ENCODE results near the gene PKDREJ. TPM values are rescaled to one million over a fixed set of nuclear protein-coding genes. Genes with fewer than 3 reads are reported as not detected.
"Not testable (repeated sequence)": the region's sequence is repeated elsewhere in the genome, so short reads cannot be mapped to it uniquely, and the experiment has no call there.

PKDREJ gene
- polyA plus RNA-seq, 3 donors, result 0.03 to 0.11 (median 0.06) TPM

DNA sequence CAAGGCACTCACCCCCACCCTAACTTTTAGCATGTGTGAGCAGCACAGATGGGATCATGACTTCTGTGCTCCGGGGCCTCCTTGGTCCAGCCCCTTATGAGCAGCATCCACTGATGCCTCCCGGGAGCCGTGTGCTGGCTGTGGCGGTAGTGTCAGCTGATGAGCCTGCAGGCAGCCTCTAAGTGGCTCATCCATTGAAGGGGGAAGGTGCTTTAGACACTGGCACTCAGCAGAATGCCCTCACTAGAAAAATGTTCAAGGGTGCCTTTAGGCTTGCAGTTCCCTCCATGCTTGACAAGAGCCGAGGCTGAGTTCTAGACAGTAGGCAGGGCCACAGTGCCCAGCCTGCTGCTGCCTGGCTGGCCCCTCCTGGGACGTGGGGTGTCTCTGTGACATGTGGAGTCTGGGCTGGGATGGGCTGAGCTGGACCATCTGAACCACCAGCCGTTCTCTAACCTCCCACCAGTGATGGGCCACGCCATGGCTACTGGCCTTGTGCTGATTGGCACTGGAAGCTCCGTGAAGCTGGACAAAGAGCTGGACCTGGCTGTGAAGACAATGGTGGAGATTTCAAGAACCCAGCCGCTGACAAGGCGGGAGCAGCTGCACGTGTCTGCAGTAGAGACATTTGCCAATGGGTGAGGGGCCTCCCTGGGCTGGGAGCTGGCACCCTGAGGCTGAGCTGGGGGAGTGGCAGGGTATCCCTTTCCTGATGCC, 10.4 kb upstream of the PKDREJ start:
- 87 to 92% (median 91%) methylated on average over 12 of the region's 12 CpGs for WGBS, 3 donors
- H3K27ac ChIP-seq (ENCODE audit: low read depth, low read length), result no peak overlapping the region

DNA sequence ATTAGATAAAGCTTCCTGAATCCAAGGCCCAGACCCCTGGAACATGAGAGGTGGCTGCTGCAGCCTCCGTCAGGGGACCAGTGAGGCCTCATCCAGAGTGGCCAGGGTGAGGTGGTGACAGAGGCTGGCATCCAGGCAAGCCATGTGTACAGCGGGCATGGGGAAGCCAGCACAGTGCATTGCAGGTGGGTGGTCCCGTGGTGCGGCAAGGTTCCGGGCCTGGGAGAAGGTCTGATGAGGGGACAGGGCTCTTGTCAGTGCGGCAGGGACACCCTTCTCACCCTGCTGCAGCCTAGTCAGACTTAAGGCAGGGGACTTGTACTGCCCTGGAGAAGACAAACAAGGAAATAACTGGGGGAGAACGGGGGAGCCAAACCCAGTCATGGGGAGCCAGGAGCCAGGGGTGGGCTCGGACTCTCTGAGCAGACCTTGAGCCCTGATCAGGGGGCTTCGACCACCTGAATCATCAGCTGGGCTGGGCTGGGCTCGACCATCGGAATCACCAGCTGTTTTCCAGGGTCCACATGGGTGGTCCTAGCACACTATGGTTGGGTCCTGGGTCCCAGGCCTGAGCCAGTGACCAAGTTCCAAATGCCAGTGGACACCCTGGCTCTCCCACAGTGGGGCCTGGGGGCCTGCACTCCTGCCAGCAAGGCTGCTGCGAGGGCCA, 9.8 kb upstream of the PKDREJ start:
- 93 to 97% (median 97%) methylated on average over 10 to 12 of the region's 12 CpGs for WGBS, 3 donors
- H3K27ac ChIP-seq (ENCODE audit: low read depth, low read length), result no peak overlapping the region

DNA sequence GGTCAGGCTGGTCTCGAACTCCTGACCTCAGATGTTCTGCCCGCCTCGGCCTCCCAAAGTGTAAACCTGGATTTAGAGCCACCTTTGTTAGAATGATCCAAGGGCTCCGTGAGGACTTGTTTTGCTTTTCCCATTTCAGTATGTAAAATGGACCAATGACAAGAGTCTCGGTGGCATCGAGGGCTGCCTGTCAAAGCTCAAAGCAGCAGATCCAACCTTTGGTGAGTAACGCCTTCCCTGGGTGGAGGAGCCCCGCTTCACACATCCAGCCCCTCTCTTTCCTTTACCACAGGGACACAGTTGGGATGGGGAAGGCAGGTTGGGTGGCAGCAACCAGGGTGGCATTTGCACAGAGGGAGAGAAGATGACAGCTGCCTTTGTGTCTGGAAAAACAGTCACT, 9.1 kb upstream of the PKDREJ start:
- 93 to 99% (median 97%) methylated on average over 8 of the region's 8 CpGs for WGBS, 3 donors
- no peak overlapping the region for H3K27ac ChIP-seq (ENCODE audit: low read depth, low read length)

DNA sequence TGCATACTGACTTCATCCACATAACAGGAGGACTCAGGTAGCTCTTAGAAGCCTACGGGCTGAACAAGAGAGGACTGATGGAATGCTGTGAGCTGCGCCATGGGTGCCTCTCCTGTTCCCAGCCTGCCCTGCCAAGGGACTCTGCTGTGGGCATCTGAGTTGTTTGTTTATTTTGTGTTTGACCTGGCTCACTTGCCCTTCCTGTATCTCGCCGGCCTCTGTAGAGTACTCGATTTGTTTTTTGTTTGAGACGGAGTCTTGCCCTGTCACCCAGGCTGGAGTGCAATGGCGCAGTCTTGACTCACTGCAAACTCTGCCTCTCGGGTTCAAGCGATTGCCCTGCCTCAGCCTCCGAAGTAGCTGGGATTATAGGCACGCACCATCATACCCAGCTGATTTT, 6.4 kb upstream of the PKDREJ start:
- 47 to 86% (median 80%) methylated on average over 11 of the region's 11 CpGs for WGBS, 3 donors
- no peak overlapping the region for H3K27ac ChIP-seq (ENCODE audit: low read depth, low read length)

DNA sequence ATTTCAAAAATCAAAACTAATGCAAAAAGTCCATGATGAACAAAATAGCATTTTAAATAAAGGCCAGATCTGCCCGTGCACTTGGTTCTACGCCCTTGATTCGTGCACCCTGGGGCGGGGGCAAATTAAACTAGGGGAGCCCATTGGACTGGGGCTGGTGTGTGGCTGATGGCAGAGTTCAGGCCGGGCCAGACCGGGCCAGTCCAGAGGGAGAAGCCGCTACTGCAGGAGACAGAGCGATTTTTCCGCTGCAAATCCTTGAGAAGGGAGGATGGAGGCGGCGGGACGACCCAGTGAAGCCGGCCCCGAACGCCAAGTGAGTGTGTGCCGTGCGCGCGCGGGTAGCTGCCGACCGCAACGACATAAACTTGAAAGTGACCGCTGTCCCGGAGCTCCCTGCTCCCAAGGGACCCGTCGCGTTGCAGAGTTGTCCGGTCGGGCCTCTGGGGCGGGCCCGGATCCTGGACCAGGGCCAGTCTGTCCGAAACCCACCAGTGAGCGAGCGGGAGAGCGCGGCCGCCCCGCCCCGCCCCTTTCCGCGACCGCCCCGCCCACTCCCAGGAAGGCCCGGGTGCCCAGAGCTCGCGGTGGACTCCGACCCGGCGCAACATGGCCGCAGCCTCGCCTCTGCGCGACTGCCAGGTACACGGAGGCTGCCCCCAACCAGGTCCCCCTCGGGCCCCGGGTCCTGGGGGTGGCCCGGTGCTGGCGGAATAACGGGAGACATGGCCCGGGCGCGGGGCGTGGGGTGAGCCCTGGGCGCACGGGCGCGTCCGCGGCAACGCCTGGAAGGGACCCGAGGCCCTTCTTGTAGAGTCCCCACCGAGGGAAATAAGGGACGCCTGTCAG, 4.5 kb upstream of the PKDREJ start, which contains the start of gene TTC38:
Gene TTC38 (plus strand): TSS at position 578 of the 849 bp plus-strand sequence. CDS start 32 bp downstream, at position 610.
- no peak within 1 kb of the TSS for H3K27ac ChIP-seq (ENCODE audit: low read depth, low read length)
- WGBS, 3 donors, result 1% methylated on average over 73 to 74 of the region's 74 CpGs

DNA sequence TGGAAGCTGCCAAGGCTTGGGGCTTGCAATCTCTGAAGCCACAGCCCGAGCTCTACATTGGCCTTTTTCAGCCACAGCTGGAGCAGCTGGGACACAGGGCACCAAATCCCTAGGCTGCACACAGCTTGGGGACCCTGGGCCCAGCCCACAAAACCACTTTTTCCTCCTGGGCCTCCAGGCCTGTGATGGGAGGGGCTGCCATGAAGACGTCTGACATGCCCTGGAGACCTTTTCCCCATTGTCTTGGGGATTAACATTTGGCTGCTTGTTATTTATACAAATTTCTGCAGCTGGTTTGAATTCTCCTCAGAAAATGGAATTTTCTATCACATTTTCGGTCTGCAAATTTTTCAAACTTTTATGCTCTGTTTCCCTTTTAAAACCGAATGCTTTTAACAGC, 2.5 kb upstream of the PKDREJ start:
- 86 to 94% (median 92%) methylated on average over 4 of the region's 4 CpGs for WGBS, 3 donors
- H3K27ac ChIP-seq (ENCODE audit: low read depth, low read length), result not testable (repeated sequence)

DNA sequence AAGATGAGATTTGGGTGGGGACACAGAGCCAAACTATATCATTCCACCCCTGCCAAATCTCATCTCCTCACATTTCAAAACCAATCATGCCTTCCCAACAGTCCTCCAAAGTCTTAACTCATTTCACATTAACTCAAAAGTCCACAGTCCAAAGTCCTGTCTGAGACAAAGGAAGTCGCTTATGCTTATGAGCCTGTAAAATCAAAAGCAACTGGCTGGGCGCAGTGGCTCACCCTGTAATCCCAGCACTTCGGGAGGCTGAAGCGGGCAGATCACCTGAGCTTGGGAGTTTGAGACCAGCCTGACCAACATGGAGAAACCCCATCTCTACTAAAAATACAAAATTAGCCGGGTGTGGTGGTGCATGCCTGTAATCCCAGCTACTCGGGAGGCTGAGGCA, 1.4 kb upstream of the PKDREJ start:
- 71 to 99% (median 90%) methylated on average over 5 to 6 of the region's 6 CpGs for WGBS, 3 donors
- not testable (repeated sequence) for H3K27ac ChIP-seq (ENCODE audit: low read depth, low read length)

DNA sequence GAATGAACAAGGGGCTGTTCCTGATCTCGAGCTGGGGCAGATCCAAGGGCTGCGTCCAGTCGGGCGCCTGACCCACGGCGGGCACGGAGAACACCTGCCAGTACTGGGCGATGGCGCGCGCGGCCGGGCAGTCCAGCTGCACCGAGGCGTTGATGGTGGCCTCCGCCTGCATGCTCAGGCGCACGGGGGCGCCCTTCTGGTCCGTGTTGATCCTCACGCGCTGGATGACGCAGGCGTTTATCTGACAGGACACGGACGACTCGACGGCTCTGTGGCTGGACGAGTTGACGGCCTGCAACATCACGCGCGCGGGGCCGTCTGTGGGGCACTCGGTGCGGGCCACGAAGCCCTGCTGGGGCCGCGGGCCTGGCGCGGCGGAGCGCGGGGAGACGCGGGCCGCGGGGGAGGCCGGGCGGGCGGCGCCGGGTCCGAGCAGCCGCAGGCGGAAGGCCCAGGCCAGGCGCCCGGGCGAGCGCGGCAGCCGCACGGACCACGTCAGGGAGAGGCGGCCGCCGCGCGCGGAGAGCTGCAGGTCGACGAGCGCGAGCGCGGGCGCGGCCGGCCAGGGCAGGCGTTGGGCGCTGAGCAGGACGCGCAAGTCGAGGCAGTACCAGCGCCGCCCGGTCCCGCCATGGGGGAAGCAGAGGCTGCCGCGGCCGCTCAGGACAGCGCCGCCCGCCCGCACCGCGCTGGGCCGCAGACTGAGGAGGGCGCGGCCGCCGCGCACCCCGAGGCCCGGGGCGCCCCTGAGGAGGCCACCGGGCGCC, 511 bp downstream of the PKDREJ start:
- WGBS, 3 donors, result 10 to 11% (median 10%) methylated on average over 72 to 102 of the region's 109 CpGs
- H3K27ac ChIP-seq (ENCODE audit: low read depth, low read length), result no peak overlapping the region

DNA sequence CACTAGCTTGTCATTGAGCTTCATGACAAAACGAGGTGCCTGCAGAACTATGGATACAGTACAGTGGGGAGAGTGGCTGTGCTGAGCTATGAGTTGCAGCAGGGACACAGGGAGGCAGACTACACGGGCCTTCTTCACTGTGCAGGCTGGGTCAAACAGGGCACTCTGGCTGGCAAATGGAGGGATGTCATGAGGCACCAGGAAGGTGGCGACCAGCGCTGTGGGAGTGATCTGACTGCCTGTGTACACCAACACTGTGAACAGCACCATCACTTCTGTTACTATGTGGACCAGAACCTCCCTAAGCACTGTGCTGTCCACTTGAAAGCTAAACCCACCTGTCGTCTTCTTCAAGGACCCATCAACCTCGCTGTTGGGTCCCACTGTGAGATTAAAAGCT, 3.1 kb downstream of the PKDREJ start:
- WGBS, 3 donors, result 74 to 81% (median 80%) methylated on average over 6 of the region's 6 CpGs

DNA sequence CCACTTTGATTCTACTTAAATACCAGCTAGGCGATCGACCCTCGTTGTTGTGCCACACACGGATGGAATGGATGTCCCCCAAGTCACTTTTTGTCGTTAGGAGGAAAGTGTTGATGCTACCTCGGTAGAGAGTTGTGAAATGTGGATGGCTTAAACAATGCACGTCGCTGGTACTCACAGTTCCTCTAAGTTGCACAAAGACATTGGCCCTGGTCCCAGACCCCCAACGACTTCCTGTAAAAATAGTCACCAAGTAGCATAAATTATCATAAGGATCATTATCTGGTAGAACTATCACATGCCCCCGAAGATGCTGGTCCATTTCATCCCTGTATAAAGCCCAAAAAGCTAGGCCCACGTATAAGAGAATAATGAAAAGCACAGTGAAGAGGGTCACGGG, 3.8 kb downstream of the PKDREJ start:
- WGBS, 3 donors, result 51 to 72% (median 56%) methylated on average over 12 of the region's 12 CpGs
- no peak overlapping the region for H3K27ac ChIP-seq (ENCODE audit: low read depth, low read length)

More for the DNA sequence above, 3.1 kb downstream of the PKDREJ start:
- H3K27ac ChIP-seq (ENCODE audit: low read depth, low read length), result no peak overlapping the region

DNA sequence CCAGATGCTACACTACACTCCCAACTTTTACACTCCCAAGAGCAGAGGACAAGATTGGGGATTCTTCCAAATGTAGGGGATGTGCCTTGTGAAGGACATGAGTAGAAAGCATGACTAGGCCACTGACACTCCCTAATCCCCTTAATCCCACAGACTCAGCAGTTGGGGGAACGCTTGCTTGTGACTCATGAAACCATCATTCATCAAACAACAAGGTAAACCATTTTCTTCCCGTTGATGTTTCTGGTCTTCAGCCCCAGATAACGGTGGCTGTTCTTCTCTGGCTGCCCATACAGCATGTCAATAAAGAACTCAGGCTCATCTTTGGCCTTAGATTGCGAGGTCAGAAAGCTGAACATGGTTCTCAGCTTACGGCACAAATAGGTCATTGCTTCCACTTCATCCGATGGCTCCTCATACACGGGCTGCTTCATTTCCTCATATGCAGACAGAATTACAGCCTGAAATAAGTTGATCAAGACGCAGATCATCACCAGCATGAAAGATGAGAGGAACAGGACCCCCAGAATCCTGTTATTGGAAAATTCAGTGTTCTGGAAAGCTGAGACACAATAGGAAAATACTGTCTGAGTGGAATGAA, 6.7 kb downstream of the PKDREJ start:
- H3K27ac ChIP-seq (ENCODE audit: low read depth, low read length), result no peak overlapping the region
- 70 to 88% (median 74%) methylated on average over 8 of the region's 8 CpGs for WGBS, 3 donors

DNA sequence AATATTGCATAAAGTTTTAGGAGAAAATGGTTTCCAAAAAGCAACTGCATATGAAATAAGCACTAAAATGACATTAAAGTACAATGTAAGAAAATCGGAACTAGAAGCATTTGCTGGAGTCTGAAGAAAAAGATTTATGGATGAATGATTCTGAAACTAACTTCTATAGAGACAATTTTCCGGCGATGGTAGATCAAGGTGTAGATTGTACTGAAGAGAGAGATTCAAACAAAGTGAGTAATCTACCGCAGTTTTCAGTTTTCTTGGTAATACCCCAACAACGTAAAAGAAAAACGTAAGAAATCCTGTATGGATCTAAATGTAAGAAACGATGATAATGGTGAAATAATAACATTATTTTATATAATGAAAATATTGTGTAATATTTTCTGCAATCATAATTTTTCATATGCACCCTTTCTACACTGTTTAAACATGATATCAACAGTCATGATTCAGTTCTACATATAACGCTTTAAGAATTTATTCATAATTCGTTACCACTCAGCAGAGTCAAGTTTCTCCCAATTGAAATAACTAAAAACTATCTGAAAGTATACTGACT, 11.2 kb downstream of the PKDREJ start:
- no peak overlapping the region for H3K27ac ChIP-seq (ENCODE audit: low read depth, low read length)
- 87 to 94% (median 91%) methylated on average over 9 of the region's 9 CpGs for WGBS, 3 donors

DNA sequence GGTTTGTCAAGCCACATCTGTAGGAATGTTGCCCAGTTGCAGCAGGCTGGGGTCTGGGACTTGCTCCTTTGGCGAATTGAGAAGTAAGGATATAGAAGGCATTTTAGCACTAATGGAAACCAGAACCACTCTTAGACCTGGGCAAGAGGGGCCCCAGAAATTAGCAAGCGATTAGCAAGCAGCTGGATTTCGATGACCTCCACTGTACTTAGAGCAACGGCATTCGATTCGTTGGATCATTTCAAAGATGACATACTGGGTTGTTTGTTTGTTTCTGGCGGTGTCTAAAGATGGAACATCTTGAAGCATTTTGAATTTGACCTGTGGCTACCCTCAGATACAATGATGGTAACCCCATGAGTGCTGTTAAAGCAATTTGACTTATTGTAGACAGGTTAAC, 11.9 kb downstream of the PKDREJ start:
- no peak overlapping the region for H3K27ac ChIP-seq (ENCODE audit: low read depth, low read length)

DNA sequence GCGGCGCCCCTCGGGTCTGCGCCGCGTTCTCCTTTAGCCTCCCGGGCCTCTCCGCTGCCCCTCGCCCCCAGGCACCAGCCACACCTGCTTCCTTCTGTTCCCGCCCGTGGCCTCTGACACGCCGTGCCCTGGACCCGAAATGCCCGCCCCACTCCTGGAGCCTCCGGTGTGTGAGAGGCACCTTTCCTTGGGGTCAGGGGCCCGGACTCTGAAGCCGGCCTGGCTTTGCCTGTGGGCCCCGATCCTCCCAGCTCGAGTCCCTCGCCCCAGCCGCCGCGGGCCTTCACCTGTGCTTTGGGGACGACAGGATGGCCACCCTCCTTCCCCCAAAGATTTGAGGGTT, 12.4 kb downstream of the PKDREJ start:
- H3K27ac ChIP-seq (ENCODE audit: low read depth, low read length), result no peak overlapping the region
- 3 to 9% (median 8%) methylated on average over 24 to 25 of the region's 25 CpGs for WGBS, 3 donors

More for the DNA sequence above, 11.9 kb downstream of the PKDREJ start:
- 64 to 80% (median 77%) methylated on average over 7 of the region's 7 CpGs for whole genome bisulfite sequencing, 3 donors

DNA sequence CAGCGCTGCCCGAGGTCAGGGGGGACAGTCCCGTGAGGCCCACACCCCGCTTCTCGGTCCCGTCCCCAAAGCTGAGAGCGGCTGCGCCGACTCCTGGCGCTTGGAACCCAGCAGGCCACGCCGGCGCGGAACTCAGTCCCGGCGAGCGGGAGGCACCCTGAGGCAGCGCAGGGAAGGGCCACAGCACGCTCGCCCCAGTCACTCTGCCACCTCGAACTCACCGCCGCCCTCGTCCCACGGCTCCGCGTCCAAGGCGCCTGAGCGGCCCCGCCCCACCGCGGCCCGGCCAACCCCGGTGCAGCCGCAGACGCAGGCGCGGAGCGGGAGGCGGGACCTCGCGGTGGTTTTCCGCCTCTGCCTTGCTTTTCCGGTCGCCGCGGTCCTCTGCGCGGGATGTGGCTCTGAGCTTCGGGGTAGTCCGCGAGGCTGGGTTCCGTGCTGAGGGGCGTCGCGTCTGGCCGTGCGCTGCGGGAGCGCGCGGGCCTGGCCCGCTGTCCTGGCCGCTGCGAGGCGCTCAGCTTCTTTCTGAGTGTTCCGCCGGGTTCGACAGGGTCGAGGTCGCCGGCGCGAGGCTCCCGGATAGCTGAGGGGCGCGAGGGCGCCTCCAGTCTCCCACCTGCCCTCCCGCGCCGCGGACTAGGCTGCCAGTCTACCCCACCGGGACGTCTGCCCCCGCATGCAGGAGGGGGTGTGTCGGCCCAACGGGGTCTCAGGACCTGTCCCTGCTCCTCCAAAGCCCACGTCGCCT, 12.9 kb downstream of the PKDREJ start, which contains the start of gene CDPF1:
Gene CDPF1 (minus strand): TSS at position 259 of the 748 bp plus-strand sequence. CDS start 2,009 bp downstream, outside the sequence.
- no peak within 1 kb of the TSS for H3K27ac ChIP-seq (ENCODE audit: low read depth, low read length)
- 0 to 1% (median 1%) methylated on average over 69 to 89 of the region's 89 CpGs for WGBS, 3 donors

DNA sequence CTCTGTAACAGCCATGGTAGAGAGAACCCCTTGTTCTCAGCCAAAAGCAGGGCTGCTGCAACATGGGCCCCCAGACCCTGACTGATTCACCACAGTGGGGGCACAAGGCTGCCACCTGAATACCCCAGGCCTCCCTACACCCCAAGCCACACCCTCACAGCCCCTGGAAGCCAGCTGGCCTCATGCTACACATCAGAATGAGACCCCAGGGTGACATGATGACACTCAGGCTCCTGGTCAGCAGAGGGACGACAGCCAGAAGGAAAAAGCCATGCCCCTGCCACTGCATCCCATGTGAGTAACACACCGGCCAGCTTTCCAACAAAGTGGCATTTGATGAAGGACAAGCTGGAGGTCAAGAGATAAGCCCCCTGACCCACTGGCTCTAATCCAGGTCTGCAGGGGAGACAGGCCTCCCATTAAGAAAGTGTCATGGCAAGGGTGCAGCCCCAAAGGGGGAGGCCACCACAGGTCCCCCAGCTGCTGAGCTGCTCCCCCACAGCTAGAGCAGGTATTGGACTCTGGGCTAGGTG, 15.6 kb downstream of the PKDREJ start:
- 54 to 94% (median 89%) methylated on average over 2 of the region's 2 CpGs for WGBS, 3 donors

DNA sequence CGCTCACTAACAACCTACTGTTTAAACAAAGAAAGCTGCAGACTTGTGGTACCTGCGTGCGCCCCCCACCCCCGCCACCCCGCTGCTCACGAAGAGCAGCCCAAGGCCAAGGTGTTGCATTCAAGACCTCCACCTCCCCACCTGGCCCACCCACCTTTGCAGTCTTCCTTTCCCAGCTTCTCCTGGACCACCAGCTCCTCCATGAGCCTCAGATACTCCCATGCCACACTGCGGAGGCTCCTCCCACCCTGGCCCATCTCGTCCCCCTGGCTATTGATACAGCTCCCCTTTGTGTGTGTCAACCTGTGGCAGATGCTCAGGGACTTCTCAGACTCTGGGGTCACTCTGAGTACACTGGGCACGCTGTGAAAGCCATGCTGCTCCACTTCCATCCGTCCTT, 17.0 kb downstream of the PKDREJ start:
- 89 to 96% (median 96%) methylated on average over 10 of the region's 10 CpGs for WGBS, 3 donors
- no peak overlapping the region for H3K27ac ChIP-seq (ENCODE audit: low read depth, low read length)

More for the DNA sequence above, 15.6 kb downstream of the PKDREJ start:
- no peak overlapping the region for H3K27ac ChIP-seq (ENCODE audit: low read depth, low read length)

Measured in adipose tissue (tissue), 3 donors.